Measurements from ENCODE around the gene C13orf46.

C13orf46 gene

GRCh38 chr13:113970810-113971470, 2.9 kb downstream of the C13orf46 start:
- no peak for DNase-seq

GRCh38 chr13:113969973-113970611, 3.8 kb downstream of the C13orf46 start:
- no peak for DNase-seq

GRCh38 chr13:113969311-113969972, 4.4 kb downstream of the C13orf46 start:
- no peak for DNase-seq

- no peak for DNase-seq
These were observed 5.2 kb downstream of the C13orf46 start for GRCh38 chr13:113968463-113969310.

GRCh38 chr13:113967729-113968462, 6.0 kb downstream of the C13orf46 start:
- DNase-seq: no peak

GRCh38 chr13:113967206-113967720, 6.6 kb downstream of the C13orf46 start:
- DNase-seq: no peak

- no peak for DNase-seq
These were observed 7.7 kb downstream of the C13orf46 start for GRCh38 chr13:113965968-113966884.

- no peak for DNase-seq
These were observed 8.4 kb downstream of the C13orf46 start for GRCh38 chr13:113965383-113965874.

- DNase-seq: no peak
These were observed 9.5 kb downstream of the C13orf46 start for GRCh38 chr13:113964251-113964995.

GRCh38 chr13:113963376-113963775, 10.5 kb downstream of the C13orf46 start:
- no peak for DNase-seq

GRCh38 chr13:113962975-113963374, 10.9 kb downstream of the C13orf46 start:
- DNase-seq: no peak

GRCh38 chr13:113962386-113962785, 11.5 kb downstream of the C13orf46 start:
- DNase-seq: no peak

GRCh38 chr13:113960276-113960948, 13.5 kb downstream of the C13orf46 start:
- no peak for DNase-seq

GRCh38 chr13:113959198-113959597, 14.7 kb downstream of the C13orf46 start:
- no peak for DNase-seq

- DNase-seq: no peak
These were observed 15.5 kb downstream of the C13orf46 start for GRCh38 chr13:113958373-113958772.

- no peak for DNase-seq
These were observed 17.3 kb downstream of the C13orf46 start for GRCh38 chr13:113956571-113956970.

- no peak for DNase-seq
These were observed 18.2 kb downstream of the C13orf46 start for GRCh38 chr13:113955691-113956090.

- no peak for DNase-seq
These were observed 18.6 kb downstream of the C13orf46 start for GRCh38 chr13:113955235-113955634.

GRCh38 chr13:113954046-113954835, 19.6 kb downstream of the C13orf46 start:
- no peak for DNase-seq
